IMR-90 (cell line): ENCODE results near the gene KRTAP12-3. TPM values are rescaled to one million over a fixed set of nuclear protein-coding genes. Genes with fewer than 3 reads are reported as not detected.

ENCODE experiments used
- ATAC-seq: fragments of 200-7000 bp; cut with Tn5 transposase; 2 replicates; pipeline ENCODE4 v1.9.1; 2020; ENCODE audit warnings: low read depth, mild to moderate bottlenecking, moderate library complexity
- BruUV-seq: library from RNA; stranded (reverse); fragments of 400-500 nt; replicated peaks from 2 replicates; lab custom pipeline; 2021; lab: Mats Ljungman, UMichigan
- CTCF ChIA-PET: fragments of 300-600 bp; formaldehyde crosslinking; extraction: SDS; loops from one replicate; lab custom pipeline; 2021; ENCODE audit warnings: antibody characterized with exemption; lab: Yijun Ruan, JAX
- POLR2A ChIA-PET: fragments of 300-600 bp; sonication (Branson Sonifier 250); formaldehyde crosslinking; loops from one replicate; lab custom pipeline; 2022; ENCODE audit warnings: antibody characterized with exemption; ENCODE audit not compliant: unreplicated experiment; lab: Charles Lee
- DNase-seq: peaks from one replicate; pipeline ENCODE4 v3.0.0; 2013
- H2AFZ ChIP-seq: replicated peaks from 2 replicates; pipeline ENCODE3; 2013; ENCODE audit warnings: low read length, mild to moderate bottlenecking; ENCODE audit not compliant: poor library complexity
- H2AK5ac ChIP-seq: 2 replicates; pipeline ENCODE4 v1.6.1; 2013; ENCODE audit warnings: low read depth, low read length, inconsistent platforms
- H2AK9ac ChIP-seq: replicated peaks from 2 replicates; pipeline ENCODE3; 2013; ENCODE audit warnings: mild to moderate bottlenecking, low read depth, low read length, moderate library complexity; ENCODE audit not compliant: poor library complexity
- H2BK120ac ChIP-seq: 2 replicates; pipeline ENCODE4 v1.6.1; 2013; ENCODE audit warnings: low read depth, low read length, inconsistent platforms
- H2BK15ac ChIP-seq: 3 replicates; pipeline ENCODE4 v1.6.1; 2013; ENCODE audit warnings: low read depth, low read length, inconsistent platforms
- H2BK20ac ChIP-seq: 2 replicates; pipeline ENCODE4 v1.6.1; 2013; ENCODE audit warnings: low read depth, mild to moderate bottlenecking, inconsistent platforms, low read length, moderate library complexity
- H2BK5ac ChIP-seq: 2 replicates; pipeline ENCODE4 v1.6.1; 2013; ENCODE audit warnings: mild to moderate bottlenecking, low read depth, low read length, inconsistent platforms; ENCODE audit not compliant: poor library complexity, severe bottlenecking
- H3K14ac ChIP-seq: replicated peaks from 2 replicates; pipeline ENCODE4 v1.6.1; 2013; ENCODE audit warnings: low read depth, low read length, inconsistent platforms
- H3K18ac ChIP-seq: 2 replicates; pipeline ENCODE4 v1.6.1; 2013; ENCODE audit warnings: low read depth, low read length, control low read depth
- H3K23ac ChIP-seq: 2 replicates; pipeline ENCODE4 v1.6.1; 2013; ENCODE audit warnings: low read depth, low read length, inconsistent platforms
- H3K27ac ChIP-seq: 2 replicates; pipeline ENCODE4 v1.5.1; 2013; ENCODE audit warnings: mild to moderate bottlenecking, control low read depth, low read length; ENCODE audit not compliant: insufficient read depth
- H3K27me3 ChIP-seq: 2 replicates; pipeline ENCODE4 v1.6.1; 2013; ENCODE audit warnings: low read length; ENCODE audit not compliant: control insufficient read depth, insufficient read depth
- H3K36me3 ChIP-seq: 2 replicates; pipeline ENCODE4 v1.6.1; 2013; ENCODE audit warnings: low read length, mixed read lengths; ENCODE audit not compliant: control insufficient read depth, insufficient read depth
- H3K4ac ChIP-seq: 2 replicates; pipeline ENCODE4 v1.6.1; 2013; ENCODE audit warnings: low read depth, low read length, inconsistent platforms
- H3K4me1 ChIP-seq: 2 replicates; pipeline ENCODE4 v1.6.1; 2013; ENCODE audit warnings: low read length, mixed read lengths; ENCODE audit not compliant: control insufficient read depth, insufficient read depth
- H3K4me2 ChIP-seq: 2 replicates; pipeline ENCODE4 v1.6.1; 2013; ENCODE audit warnings: low read depth, mild to moderate bottlenecking, control low read depth, low read length, moderate library complexity
- H3K4me3 ChIP-seq: 2 replicates; pipeline ENCODE4 v1.5.1; 2013; ENCODE audit warnings: low read depth, mild to moderate bottlenecking, control low read depth, low read length, moderate library complexity; ENCODE audit not compliant: insufficient read depth
- H3K56ac ChIP-seq: 2 replicates; pipeline ENCODE4 v1.6.1; 2013; ENCODE audit warnings: low read length, inconsistent platforms; ENCODE audit not compliant: insufficient read depth; ENCODE audit errors: extremely low read depth
- H3K79me1 ChIP-seq, 2 experiments: 2 replicates each; pipeline ENCODE4 v1.6.1; 2013; ENCODE audit warnings: low read length in 2 of 2, inconsistent platforms in 1 of 2, low read depth in 1 of 2
- H3K9ac ChIP-seq: 2 replicates; pipeline ENCODE4 v1.6.1; 2013; ENCODE audit warnings: low read depth, low read length, control low read depth
- H3K9me1 ChIP-seq: 2 replicates; pipeline ENCODE4 v1.6.1; 2013; ENCODE audit warnings: low read length, inconsistent platforms; ENCODE audit not compliant: insufficient read depth
- H3K9me3 ChIP-seq: 2 replicates; pipeline ENCODE4 v1.6.1; 2013; ENCODE audit warnings: low read length; ENCODE audit not compliant: control insufficient read depth, insufficient read depth
- H4K20me1 ChIP-seq: 2 replicates; pipeline ENCODE4 v1.6.1; 2013; ENCODE audit warnings: low read length, inconsistent platforms; ENCODE audit not compliant: insufficient read depth
- H4K5ac ChIP-seq: 2 replicates; pipeline ENCODE4 v1.6.1; 2013; ENCODE audit warnings: mild to moderate bottlenecking, low read depth, low read length, control low read depth
- H4K8ac ChIP-seq, 2 experiments: 2 replicates each; pipeline ENCODE4 v1.6.1; 2013; ENCODE audit warnings: low read depth in 2 of 2, low read length in 2 of 2, control low read depth in 1 of 2, inconsistent platforms in 1 of 2
- H4K91ac ChIP-seq: 2 replicates; pipeline ENCODE4 v1.6.1; 2013; ENCODE audit warnings: low read depth, low read length, inconsistent platforms; ENCODE audit not compliant: insufficient read depth
- BHLHE40 ChIP-seq: fragments of 150-350 bp; IDR thresholded peaks from 2 replicates; pipeline ENCODE4 v1.6.1; 2016; ENCODE audit warnings: mild to moderate bottlenecking, low read depth, low read length
- CTCF ChIP-seq: conservative IDR thresholded peaks from 2 replicates; pipeline ENCODE4 v1.5.1; 2012; ENCODE audit warnings: mild to moderate bottlenecking, low read depth, low read length, improper control_type of control experiment
- MAFK ChIP-seq: IDR thresholded peaks from 2 replicates; pipeline ENCODE4 v1.6.1; 2012; ENCODE audit warnings: low read depth, low read length, improper control_type of control experiment
- RAD21 ChIP-seq: IDR thresholded peaks from 2 replicates; pipeline ENCODE4 v1.6.1; 2012; ENCODE audit warnings: low read length, improper control_type of control experiment
- SMC3 ChIP-seq: fragments of 150-350 bp; IDR thresholded peaks from 2 replicates; pipeline ENCODE4 v1.6.1; 2016; ENCODE audit warnings: low read depth, mild to moderate bottlenecking, antibody characterized with exemption, low read length, moderate library complexity
- WGBS, 2 experiments: methylation state at CpG; one replicate each; pipeline versions ENCODE4 v1.1.5 to v1.1.7; 2013; ENCODE audit warnings: missing lambda C conversion rate in 2 of 2; ENCODE audit not compliant: insufficient read length in 1 of 2; ENCODE audit errors: extremely low coverage in 2 of 2; 5-methylcytosine and 5-hydroxymethylcytosine counted together
- dilution Hi-C: fragments of 300-500 bp; cut with HindIII; formaldehyde crosslinking; loops from one replicate; pipeline ENCODE4 v1.14.3; 2018; ENCODE audit warnings: low sequenced_read_pairs; ENCODE audit not compliant: unreplicated experiment
- in situ Hi-C: fragments of 300-500 bp; cut with MboI; formaldehyde crosslinking; loops from 3 replicates; pipeline ENCODE4 v1.14.3; 2019; ENCODE audit warnings: low sequenced_read_pairs, inconsistent platforms, mixed read lengths
- intact Hi-C: fragments of 100-400 bp; cut with micrococcal nuclease; formaldehyde crosslinking; loops from 2 replicates; pipeline ENCODE4 v1.10.0; 2022
- microRNA-seq, 2 experiments: library from miRNA; stranded (forward) in 1 of 2; unstranded in 1 of 2; fragments of 10-50 nt in 1 of 2; fragments of <30 nt in 1 of 2; gene quantifications in 1 of 2; microRNA quantifications in 1 of 2; one replicate each; pipeline versions ENCODE3 to v1.1.0; 2013 to 2020; ENCODE audit not compliant: insufficient read depth in 1 of 2, insufficient read length in 1 of 2, unreplicated experiment in 1 of 2
- polyA plus RNA-seq, 3 experiments: library from polyadenylated mRNA; depleted of rRNA; stranded (reverse); fragments of >200 nt; gene quantifications; 2 replicates each; pipeline ENCODE4 v1.2.3, GENCODE V29; 2012; ENCODE audit warnings: low replicate concordance in 1 of 3
- small RNA-seq, 5 experiments: library from RNA; depleted of rRNA; stranded (forward); fragments of <200 nt; gene quantifications; one replicate each; pipeline ENCODE3, GENCODE V24; 2012
- total RNA-seq: library from RNA; depleted of rRNA; stranded (reverse); fragments of >200 nt; gene quantifications from 2 replicates; pipeline ENCODE4 v1.2.3, GENCODE V29; 2012; rRNA removed

KRTAP12-3 gene
- total and polyA plus RNA-seq, 2 of the 4 experiments (the other 2 are of a cell fraction), result not detected

- BruUV-seq, result no TSS peak
- peaks cover 74% of the 10 kb centered on the region for H3K27me3 ChIP-seq
- H2BK5ac ChIP-seq, result no peak overlapping the region
- peaks cover 1% of the 10 kb centered on the region; the same call in 1 of the 2 replicates for H3K4me1 ChIP-seq
- H3K14ac ChIP-seq, result no peak overlapping the region
- ChIA-PET POLR2A (no interaction called here), CTCF (no interaction called here)
- H4K8ac ChIP-seq, result no peak overlapping the region
- no peak overlapping the region for H4K91ac ChIP-seq
- no peak overlapping the region for H3K9ac ChIP-seq
- no peak for ATAC-seq
- TF ChIP-seq CTCF (no peak), MAFK (no peak), RAD21 (no peak), SMC3 (no peak), BHLHE40 (no peak)
- dilution Hi-C loops (no loop called here), in situ Hi-C loops (no loop called here), intact Hi-C loops (no loop called here)
- H2AFZ ChIP-seq, result no peak overlapping the region
- no peak overlapping the region for H3K18ac ChIP-seq
- no peaks in the 10 kb centered on the region for H3K36me3 ChIP-seq
- H2BK20ac ChIP-seq, result no peak overlapping the region
- no peaks in the 10 kb centered on the region for H3K79me1 ChIP-seq
- H2AK5ac ChIP-seq, result no peak overlapping the region
- no peak overlapping the region for H2BK120ac ChIP-seq
- no peak overlapping the region for H2BK15ac ChIP-seq
- no peaks in the 10 kb centered on the region for H4K20me1 ChIP-seq
- no peaks in the 10 kb centered on the region for H3K9me1 ChIP-seq
- no peak overlapping the region for H3K4ac ChIP-seq
- WGBS, 2 experiments, result 0% methylated on average over 3 of the region's 46 CpGs; no CpG with 5 or more reads in 1 of the 2 experiments
- DNase-seq, result no peak
- H3K23ac ChIP-seq, result no peak overlapping the region
- no peak overlapping the region for H3K27ac ChIP-seq
- peaks cover 6% of the 10 kb centered on the region; the same call in 1 of the 2 replicates for H3K9me3 ChIP-seq
- H3K56ac ChIP-seq, result no peak overlapping the region
- H4K5ac ChIP-seq, result no peak overlapping the region
- H3K4me3 ChIP-seq, result no peak overlapping the region
- H2AK9ac ChIP-seq, result no peak overlapping the region
- no peak overlapping the region for H3K4me2 ChIP-seq
These were observed 49.2 kb downstream of the KRTAP12-3 start for GRCh38 chr21:44706706-44707581.

Small RNA genes lying within 50 kb of the gene (microRNA-seq; reads per million reads assigned to microRNA genes)
- gene KRTAP12-6P (ENCODE audit: insufficient read depth, insufficient read length), result not detected

Small RNA genes lying within 50 kb of the gene (small RNA-seq; reads per million reads assigned to genes)
- 0 reads per million in 5 experiments for gene KRTAP12-6P

Other genes with a start within 250 kb of the KRTAP12-3 start
- under 0.01 TPM in 2 replicates for gene LRRC3, start 202.4 kb upstream of the KRTAP12-3 start, total RNA-seq
- gene LRRC3, start 202.4 kb upstream of the KRTAP12-3 start, polyA plus RNA-seq (2012; rRNA removed), result 0.38 and 0.53 TPM in 2 replicates
- not detected in 2 replicates for gene KRTAP10-1, start 117.7 kb upstream of the KRTAP12-3 start, total RNA-seq
- not detected in 2 replicates for gene KRTAP10-1, start 117.7 kb upstream of the KRTAP12-3 start, polyA plus RNA-seq (2012; rRNA removed)
- not detected in 2 replicates for gene KRTAP10-2, start 106.4 kb upstream of the KRTAP12-3 start, total RNA-seq
- not detected in 2 replicates for gene KRTAP10-2, start 106.4 kb upstream of the KRTAP12-3 start, polyA plus RNA-seq (2012; rRNA removed)
- not detected in 2 replicates for gene KRTAP10-3, start 99.1 kb upstream of the KRTAP12-3 start, total RNA-seq
- not detected in 2 replicates for gene KRTAP10-3, start 99.1 kb upstream of the KRTAP12-3 start, polyA plus RNA-seq (2012; rRNA removed)
- gene KRTAP10-4, start 84.2 kb upstream of the KRTAP12-3 start, total RNA-seq, result not detected in 2 replicates
- not detected in 2 replicates for gene KRTAP10-4, start 84.2 kb upstream of the KRTAP12-3 start, polyA plus RNA-seq (2012; rRNA removed)
- not detected in 2 replicates for gene KRTAP10-5, start 77.3 kb upstream of the KRTAP12-3 start, total RNA-seq
- gene KRTAP10-5, start 77.3 kb upstream of the KRTAP12-3 start, polyA plus RNA-seq (2012; rRNA removed), result not detected in 2 replicates
- gene KRTAP10-6, start 65.4 kb upstream of the KRTAP12-3 start, total RNA-seq, result not detected in 2 replicates
- not detected in 2 replicates for gene KRTAP10-6, start 65.4 kb upstream of the KRTAP12-3 start, polyA plus RNA-seq (2012; rRNA removed)
- gene KRTAP10-7, start 57.3 kb upstream of the KRTAP12-3 start, total RNA-seq, result not detected in 2 replicates
- gene KRTAP10-7, start 57.3 kb upstream of the KRTAP12-3 start, polyA plus RNA-seq (2012; rRNA removed), result not detected in 2 replicates
- gene KRTAP10-8, start 45.9 kb upstream of the KRTAP12-3 start, total RNA-seq, result not detected in 2 replicates
- gene KRTAP10-8, start 45.9 kb upstream of the KRTAP12-3 start, polyA plus RNA-seq (2012; rRNA removed), result not detected in 2 replicates
- gene KRTAP10-9, start 30.8 kb upstream of the KRTAP12-3 start, total RNA-seq, result not detected in 2 replicates
- not detected in 2 replicates for gene KRTAP10-9, start 30.8 kb upstream of the KRTAP12-3 start, polyA plus RNA-seq (2012; rRNA removed)
- gene KRTAP10-10, start 20.6 kb upstream of the KRTAP12-3 start, total RNA-seq, result not detected in 2 replicates
- gene KRTAP10-10, start 20.6 kb upstream of the KRTAP12-3 start, polyA plus RNA-seq (2012; rRNA removed), result not detected in 2 replicates
- gene KRTAP10-11, start 11.5 kb upstream of the KRTAP12-3 start, total RNA-seq, result not detected in 2 replicates
- not detected in 2 replicates for gene KRTAP10-11, start 11.5 kb upstream of the KRTAP12-3 start, polyA plus RNA-seq (2012; rRNA removed)
- gene KRTAP12-4, start 3.3 kb upstream of the KRTAP12-3 start, total RNA-seq, result not detected in 2 replicates
- gene KRTAP12-4, start 3.3 kb upstream of the KRTAP12-3 start, polyA plus RNA-seq (2012; rRNA removed), result not detected in 2 replicates
- gene KRTAP12-2, start 9.0 kb downstream of the KRTAP12-3 start, total RNA-seq, result not detected in 2 replicates
- not detected in 2 replicates for gene KRTAP12-2, start 9.0 kb downstream of the KRTAP12-3 start, polyA plus RNA-seq (2012; rRNA removed)
- gene KRTAP12-1, start 24.2 kb downstream of the KRTAP12-3 start, total RNA-seq, result not detected in 2 replicates
- not detected in 2 replicates for gene KRTAP12-1, start 24.2 kb downstream of the KRTAP12-3 start, polyA plus RNA-seq (2012; rRNA removed)
- not detected in 2 replicates for gene KRTAP10-12, start 39.2 kb downstream of the KRTAP12-3 start, total RNA-seq
- not detected in 2 replicates for gene KRTAP10-12, start 39.2 kb downstream of the KRTAP12-3 start, polyA plus RNA-seq (2012; rRNA removed)
- gene TSPEAR, start 53.6 kb downstream of the KRTAP12-3 start, total RNA-seq, result not detected in 2 replicates
- gene TSPEAR, start 53.6 kb downstream of the KRTAP12-3 start, polyA plus RNA-seq (2012; rRNA removed), result not detected in 2 replicates
- gene UBE2G2, start 143.9 kb downstream of the KRTAP12-3 start, total RNA-seq, result 65.4 and 75.8 TPM in 2 replicates
- 81.9 and 91.7 TPM in 2 replicates for gene UBE2G2, start 143.9 kb downstream of the KRTAP12-3 start, polyA plus RNA-seq (2012; rRNA removed)
- 64.9 and 103 TPM in 2 replicates for gene SUMO3, start 160.1 kb downstream of the KRTAP12-3 start, total RNA-seq
- gene SUMO3, start 160.1 kb downstream of the KRTAP12-3 start, polyA plus RNA-seq (2012; rRNA removed), result 101 and 104 TPM in 2 replicates
- 194 and 230 TPM in 2 replicates for gene PTTG1IP, start 215.8 kb downstream of the KRTAP12-3 start, total RNA-seq
- 156 and 167 TPM in 2 replicates for gene PTTG1IP, start 215.8 kb downstream of the KRTAP12-3 start, polyA plus RNA-seq (2012; rRNA removed)